ENCODE measurements around the gene SYNPO2. TPM values are rescaled to one million over a fixed set of nuclear protein-coding genes. Genes with fewer than 3 reads are reported as not detected.

Gene SYNPO2
- total RNA-seq, 1 donor from 2014 or later, result 0.42 TPM

DNA sequence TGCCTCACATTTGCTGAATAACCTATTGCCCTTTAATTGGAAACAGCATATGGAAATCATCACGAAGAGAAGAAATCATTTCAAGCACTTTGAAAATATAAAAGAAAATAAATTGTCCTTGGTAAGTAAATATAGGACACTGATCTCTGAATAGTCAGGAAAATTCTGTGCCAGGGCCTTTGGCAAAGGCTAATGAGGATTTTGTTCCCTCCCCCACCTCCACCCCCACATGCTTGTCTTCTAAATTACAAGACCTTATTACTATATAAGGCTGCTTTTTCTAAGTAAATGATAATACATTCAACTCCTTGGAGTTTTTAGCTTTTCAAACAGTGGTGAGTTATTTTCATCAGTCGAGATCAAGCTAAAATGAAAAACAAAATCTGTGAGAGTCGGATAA, 15.8 kb downstream of the SYNPO2 start:
- DNase-seq (ENCODE audit: low read depth), result no peak
- H3K4me3 ChIP-seq (ENCODE audit: low read depth, low read length), result no peak overlapping the region
- TF ChIP-seq, protein P1, sequence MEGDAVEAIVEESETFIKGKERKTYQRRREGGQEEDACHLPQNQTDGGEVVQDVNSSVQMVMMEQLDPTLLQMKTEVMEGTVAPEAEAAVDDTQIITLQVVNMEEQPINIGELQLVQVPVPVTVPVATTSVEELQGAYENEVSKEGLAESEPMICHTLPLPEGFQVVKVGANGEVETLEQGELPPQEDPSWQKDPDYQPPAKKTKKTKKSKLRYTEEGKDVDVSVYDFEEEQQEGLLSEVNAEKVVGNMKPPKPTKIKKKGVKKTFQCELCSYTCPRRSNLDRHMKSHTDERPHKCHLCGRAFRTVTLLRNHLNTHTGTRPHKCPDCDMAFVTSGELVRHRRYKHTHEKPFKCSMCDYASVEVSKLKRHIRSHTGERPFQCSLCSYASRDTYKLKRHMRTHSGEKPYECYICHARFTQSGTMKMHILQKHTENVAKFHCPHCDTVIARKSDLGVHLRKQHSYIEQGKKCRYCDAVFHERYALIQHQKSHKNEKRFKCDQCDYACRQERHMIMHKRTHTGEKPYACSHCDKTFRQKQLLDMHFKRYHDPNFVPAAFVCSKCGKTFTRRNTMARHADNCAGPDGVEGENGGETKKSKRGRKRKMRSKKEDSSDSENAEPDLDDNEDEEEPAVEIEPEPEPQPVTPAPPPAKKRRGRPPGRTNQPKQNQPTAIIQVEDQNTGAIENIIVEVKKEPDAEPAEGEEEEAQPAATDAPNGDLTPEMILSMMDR (IDR thresholded peaks at IDR 0.05; ENCODE audit: insufficient read depth, low read length, poor library complexity, severe bottlenecking), result no peak

DNA sequence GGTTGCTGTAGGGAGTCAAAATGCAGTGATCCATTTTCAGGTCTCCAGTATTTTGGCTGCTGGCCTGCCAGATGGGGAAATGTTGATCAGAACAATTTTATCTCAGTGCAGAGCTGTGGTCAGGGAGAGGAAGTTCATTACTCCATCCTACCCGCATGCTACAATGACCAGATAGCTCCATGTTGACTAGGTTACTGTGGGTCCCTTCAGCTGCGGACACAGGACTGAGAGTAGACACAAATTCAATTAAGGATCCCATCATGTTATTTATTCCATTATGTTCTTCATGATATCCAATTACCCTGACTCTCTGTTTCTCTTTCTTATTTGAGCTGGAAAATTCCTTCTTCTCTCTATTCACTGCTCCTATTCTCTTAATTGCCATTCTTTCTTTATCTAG, 16.3 kb downstream of the SYNPO2 start:
- Histone ChIP-seq H3K4me3 (ENCODE audit: low read depth, low read length) (no peak overlapping the region), H3K36me3 (ENCODE audit: control insufficient read depth, insufficient read depth, low read length) (no peaks in the 10 kb centered on the region), H3K27me3 (ENCODE audit: control insufficient read depth, insufficient read depth, low read length) (no peaks in the 10 kb centered on the region)
- TF ChIP-seq, protein P1 (IDR thresholded peaks at IDR 0.05; ENCODE audit: insufficient read depth, low read length, poor library complexity, severe bottlenecking), result no peak
- no peak for DNase-seq (ENCODE audit: low read depth)

More for the DNA sequence above, 15.8 kb downstream of the SYNPO2 start:
- Histone ChIP-seq H3K27me3 (ENCODE audit: control insufficient read depth, insufficient read depth, low read length) (no peaks in the 10 kb centered on the region), H3K36me3 (ENCODE audit: control insufficient read depth, insufficient read depth, low read length) (no peaks in the 10 kb centered on the region)

DNA sequence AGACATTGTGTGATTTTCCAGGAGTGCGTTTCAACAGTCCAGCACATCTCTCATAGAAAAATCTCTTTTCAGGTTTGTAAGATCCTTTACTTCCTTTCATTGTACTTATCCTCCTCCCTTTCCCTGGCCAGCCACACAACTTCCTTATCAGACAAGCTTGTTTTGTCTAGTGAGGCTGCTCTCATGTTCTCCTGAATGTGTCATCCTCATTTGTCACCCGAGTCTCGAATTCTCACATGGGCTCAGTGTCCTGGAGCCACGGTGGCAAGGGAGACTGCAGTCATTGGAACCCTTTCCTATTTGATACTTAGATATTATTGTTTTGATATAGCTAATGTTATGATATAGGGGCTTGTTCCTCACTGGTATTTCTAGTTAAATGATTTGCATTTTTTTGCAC, 16.9 kb downstream of the SYNPO2 start:
- H3K27me3 ChIP-seq (ENCODE audit: control insufficient read depth, insufficient read depth, low read length), result no peaks in the 10 kb centered on the region
- no peak overlapping the region for H3K4me3 ChIP-seq (ENCODE audit: low read depth, low read length)
- no peak for DNase-seq (ENCODE audit: low read depth)
- TF ChIP-seq, protein P1 (IDR thresholded peaks at IDR 0.05; ENCODE audit: insufficient read depth, low read length, poor library complexity, severe bottlenecking), result no peak
- no peaks in the 10 kb centered on the region for H3K36me3 ChIP-seq (ENCODE audit: control insufficient read depth, insufficient read depth, low read length)

DNA sequence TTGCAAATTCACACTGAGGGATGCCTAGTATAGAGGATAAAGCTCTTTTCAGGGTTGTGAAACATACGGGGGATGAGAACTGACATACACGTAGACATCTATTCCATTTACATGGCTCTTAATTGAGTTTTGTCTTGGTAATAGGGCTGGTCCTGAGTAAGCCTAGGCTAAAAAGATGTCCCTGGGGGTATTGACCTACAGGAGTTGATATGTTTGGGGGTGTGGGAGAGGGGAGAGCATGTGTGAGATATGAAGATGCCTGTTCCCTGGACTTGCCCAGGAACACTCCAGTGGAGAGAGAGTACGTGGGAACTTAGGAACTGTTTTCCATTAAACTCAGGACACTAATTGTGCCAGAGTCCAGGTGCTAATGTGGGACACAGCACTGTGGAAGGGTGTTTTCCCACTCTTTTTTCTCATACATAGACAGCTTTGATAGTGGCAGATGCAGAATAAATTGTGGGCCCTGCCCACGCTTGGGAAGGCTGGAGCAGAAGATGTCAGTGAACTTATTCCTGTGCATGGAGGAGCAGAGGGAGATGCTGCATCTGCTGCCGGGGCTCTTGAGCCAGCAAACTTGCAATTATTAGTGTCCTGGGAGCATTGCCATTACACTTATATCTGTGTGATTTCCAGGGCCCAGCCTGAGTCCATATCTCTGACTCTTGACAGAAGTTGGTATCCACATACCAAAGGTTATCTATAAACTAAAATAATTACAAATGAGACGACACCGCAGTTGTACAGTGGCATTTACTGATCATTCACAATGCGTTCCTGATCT, 20.7 kb downstream of the SYNPO2 start:
- TF ChIP-seq, protein P1 (IDR thresholded peaks at IDR 0.05; ENCODE audit: insufficient read depth, low read length, poor library complexity, severe bottlenecking), result no peak
- H3K4me3 ChIP-seq (ENCODE audit: low read depth, low read length), result no peak overlapping the region
- DNase-seq (ENCODE audit: low read depth), result no peak
- no peaks in the 10 kb centered on the region for H3K36me3 ChIP-seq (ENCODE audit: control insufficient read depth, insufficient read depth, low read length)
- H3K27me3 ChIP-seq (ENCODE audit: control insufficient read depth, insufficient read depth, low read length), result no peaks in the 10 kb centered on the region

DNA sequence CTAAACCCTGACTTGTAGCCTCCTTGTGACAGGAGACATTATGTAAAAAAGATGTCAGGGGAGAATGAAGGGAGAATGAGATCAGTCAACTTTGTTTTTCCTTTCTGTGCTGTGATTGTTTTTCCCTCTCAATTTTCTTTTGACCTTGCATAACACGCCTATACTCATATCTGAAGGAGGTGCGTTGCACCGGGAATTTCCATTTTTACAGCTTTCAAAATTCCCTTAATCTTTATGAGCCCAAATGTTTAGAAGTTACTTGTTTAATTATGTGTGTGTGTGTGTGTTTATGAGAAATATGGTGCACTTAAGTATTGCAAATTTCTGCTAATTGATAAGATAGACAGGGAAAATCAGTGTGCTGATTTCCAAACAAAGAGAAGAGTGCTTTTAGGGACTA, 21.6 kb downstream of the SYNPO2 start:
- Histone ChIP-seq H3K27me3 (ENCODE audit: control insufficient read depth, insufficient read depth, low read length) (no peaks in the 10 kb centered on the region), H3K4me3 (ENCODE audit: low read depth, low read length) (no peak overlapping the region), H3K36me3 (ENCODE audit: control insufficient read depth, insufficient read depth, low read length) (no peaks in the 10 kb centered on the region)
- TF ChIP-seq, protein P1 (IDR thresholded peaks at IDR 0.05; ENCODE audit: insufficient read depth, low read length, poor library complexity, severe bottlenecking), result no peak
- DNase-seq (ENCODE audit: low read depth), result no peak

DNA sequence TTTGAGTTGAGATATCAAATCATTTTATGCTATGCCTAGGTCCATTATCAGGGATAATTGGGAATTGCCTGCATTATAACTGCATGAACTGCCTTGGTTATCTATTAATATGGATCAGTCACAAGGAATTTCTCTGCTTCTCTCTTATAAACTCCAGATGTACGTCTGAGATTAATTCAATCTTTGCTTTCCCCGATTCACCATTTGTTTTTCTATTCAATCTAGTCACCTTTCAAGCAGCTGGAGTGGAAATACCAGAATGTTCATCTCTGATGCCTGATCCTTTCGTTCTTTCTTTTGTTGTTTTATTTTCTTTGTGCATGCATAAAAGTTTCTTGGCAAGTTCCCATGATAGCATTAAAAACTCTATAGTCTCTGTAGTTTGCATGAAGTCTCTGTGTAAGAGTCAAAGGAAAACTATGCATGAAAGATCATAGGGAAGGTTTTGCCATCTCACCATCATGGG, 22.6 kb downstream of the SYNPO2 start:
- Histone ChIP-seq H3K36me3 (ENCODE audit: control insufficient read depth, insufficient read depth, low read length) (no peaks in the 10 kb centered on the region), H3K4me3 (ENCODE audit: low read depth, low read length) (no peak overlapping the region), H3K27me3 (ENCODE audit: control insufficient read depth, insufficient read depth, low read length) (no peaks in the 10 kb centered on the region)
- TF ChIP-seq, protein P1 (IDR thresholded peaks at IDR 0.05; ENCODE audit: insufficient read depth, low read length, poor library complexity, severe bottlenecking), result no peak
- DNase-seq (ENCODE audit: low read depth), result no peak
